A204.1 (cell line): ENCODE results near the gene WDR17.

ENCODE experiments used
- FAIRE-seq: peaks from 2 replicates; lab custom pipeline; 2012; peaks lifted over from hg19 to GRCh38; lab: Jason Lieb, UNC

WDR17 gene

GRCh38 chr4:176065435-176066291 is at the start of gene WDR17:
Gene WDR17, plus strand, starts transcription at chr4:176065841. Its CDS starts 45,740 bp downstream, at chr4:176111581.
- FAIRE-seq, result no peak

- FAIRE-seq, result peak; percentile 19
Observed at GRCh38 chr4:176016601-176017000, 49.0 kb upstream of the WDR17 start.

- no peak for FAIRE-seq
Observed at GRCh38 chr4:176020481-176021085, 45.1 kb upstream of the WDR17 start.

- no peak for FAIRE-seq
Observed at GRCh38 chr4:176030391-176030790, 35.2 kb upstream of the WDR17 start.

GRCh38 chr4:176031922-176032321 is 33.7 kb upstream of the WDR17 start:
- no peak for FAIRE-seq

- FAIRE-seq, result no peak
Observed at GRCh38 chr4:176032454-176032853, 33.2 kb upstream of the WDR17 start.

- peak; percentile 91 for FAIRE-seq
Observed at GRCh38 chr4:176034499-176034898, 31.1 kb upstream of the WDR17 start.

- FAIRE-seq, result no peak
Observed at GRCh38 chr4:176034936-176035335, 30.7 kb upstream of the WDR17 start.

- FAIRE-seq, result no peak
Observed at GRCh38 chr4:176036585-176037205, 28.9 kb upstream of the WDR17 start.

- no peak for FAIRE-seq
Observed at GRCh38 chr4:176038789-176039188, 26.9 kb upstream of the WDR17 start.

GRCh38 chr4:176042195-176042594 is 23.4 kb upstream of the WDR17 start:
- FAIRE-seq, result no peak

- no peak for FAIRE-seq
Observed at GRCh38 chr4:176043838-176044588, 21.6 kb upstream of the WDR17 start.

- no peak for FAIRE-seq
Observed at GRCh38 chr4:176044589-176044951, 21.1 kb upstream of the WDR17 start.

- no peak for FAIRE-seq
Observed at GRCh38 chr4:176048631-176049030, 17.0 kb upstream of the WDR17 start.

- no peak for FAIRE-seq
Observed at GRCh38 chr4:176052744-176053143, 12.9 kb upstream of the WDR17 start.

GRCh38 chr4:176053785-176054184 is 11.9 kb upstream of the WDR17 start:
- no peak for FAIRE-seq

GRCh38 chr4:176054942-176055341 is 10.7 kb upstream of the WDR17 start:
- FAIRE-seq, result peak; percentile 90

- no peak for FAIRE-seq
Observed at GRCh38 chr4:176063718-176064117, 1.9 kb upstream of the WDR17 start.

GRCh38 chr4:176064539-176064938 is 1.1 kb upstream of the WDR17 start:
- no peak for FAIRE-seq

GRCh38 chr4:176066757-176067156 is 1.1 kb downstream of the WDR17 start:
- no peak for FAIRE-seq

GRCh38 chr4:176077561-176077960 is 11.9 kb downstream of the WDR17 start:
- FAIRE-seq, result no peak

GRCh38 chr4:176084769-176085168 is 19.1 kb downstream of the WDR17 start:
- FAIRE-seq, result no peak

- FAIRE-seq, result no peak
Observed at GRCh38 chr4:176090115-176090514, 24.5 kb downstream of the WDR17 start.
